GM19023 (cell line): Measurements from ENCODE around the gene ORMDL2.
"Not testable (repeated sequence)": the region's sequence is repeated elsewhere in the genome, so short reads cannot be mapped to it uniquely, and the experiment has no call there.

ENCODE experiments used
- ATAC-seq: cut with Tn5 transposase; IDR thresholded peaks from one replicate; pipeline ENCODE4 v1.9.1; 2021; ENCODE audit warnings: mild to moderate bottlenecking, moderate library complexity; ENCODE audit not compliant: unreplicated experiment

The ORMDL2 gene

DNA sequence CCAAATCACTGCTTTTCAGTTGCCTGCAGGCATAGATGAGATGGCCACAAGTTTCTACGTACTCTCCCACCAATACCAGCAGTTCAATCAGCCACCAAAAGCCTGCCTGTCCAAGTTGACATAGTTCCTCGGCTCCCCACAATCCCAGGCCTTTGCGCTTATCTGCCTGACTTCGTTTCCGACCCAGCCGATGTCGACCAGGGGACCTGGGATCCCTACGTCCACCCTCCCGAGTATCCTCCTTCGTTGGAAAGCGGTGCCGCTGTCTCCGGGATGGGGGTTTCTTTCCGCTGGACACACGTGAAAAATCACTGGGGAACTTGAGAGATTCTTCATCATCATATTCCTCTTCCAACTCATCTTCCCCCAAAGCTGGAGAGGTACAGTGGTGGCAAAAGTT is 10.0 kb downstream of the ORMDL2 start:
- ATAC-seq: no peak

DNA sequence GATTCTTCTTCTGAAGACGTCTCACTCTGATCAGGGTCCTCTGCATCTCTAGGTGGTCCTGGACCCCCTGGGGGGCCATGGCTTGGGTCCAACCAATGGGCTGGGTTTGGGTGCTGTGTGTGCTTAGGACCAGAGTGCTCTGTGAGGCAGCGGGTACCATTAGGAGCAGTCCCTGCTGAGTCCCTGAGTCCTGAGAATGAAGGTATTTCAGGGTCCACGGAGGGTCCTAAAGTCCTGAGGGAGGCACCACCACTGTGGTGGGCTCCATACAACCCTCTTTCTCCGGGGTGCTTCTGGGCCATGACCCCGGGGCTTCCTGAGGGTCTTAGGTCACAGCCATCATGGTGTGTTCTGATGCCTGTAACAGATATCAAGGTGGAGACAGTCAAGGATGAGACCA is 10.5 kb downstream of the ORMDL2 start:
- no peak for ATAC-seq

DNA sequence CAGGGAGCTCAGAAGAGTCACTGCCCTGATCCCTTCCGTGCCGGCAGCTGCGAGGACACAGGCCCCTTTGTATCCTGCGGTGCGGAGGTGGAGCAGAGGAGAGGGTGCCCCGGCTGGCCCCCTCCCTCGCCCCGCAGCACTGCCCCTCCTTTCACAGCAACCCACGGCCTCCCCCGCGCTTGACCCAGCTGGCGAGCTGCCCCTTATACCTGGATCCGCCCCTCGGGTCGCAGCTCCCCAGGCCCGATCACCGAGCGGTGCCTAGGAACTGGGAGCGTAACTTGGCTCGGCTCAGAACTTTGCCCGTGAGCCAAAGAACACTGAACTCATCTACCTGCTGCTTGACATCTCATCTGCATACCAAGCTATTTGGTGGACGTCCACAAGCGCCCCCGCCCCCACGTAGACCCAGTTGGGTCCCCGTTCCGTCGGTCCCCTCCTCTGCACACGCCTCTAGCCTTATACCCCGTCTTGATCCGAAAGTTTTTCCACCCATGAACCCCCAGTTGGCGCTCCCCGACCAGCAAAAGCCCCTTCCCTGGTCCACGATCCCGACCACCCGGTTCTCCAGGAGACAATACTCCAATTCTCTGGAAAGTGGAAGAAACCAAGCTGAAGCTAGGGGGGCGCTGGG is 12.2 kb downstream of the ORMDL2 start:
- peak; percentile 27 for ATAC-seq

DNA sequence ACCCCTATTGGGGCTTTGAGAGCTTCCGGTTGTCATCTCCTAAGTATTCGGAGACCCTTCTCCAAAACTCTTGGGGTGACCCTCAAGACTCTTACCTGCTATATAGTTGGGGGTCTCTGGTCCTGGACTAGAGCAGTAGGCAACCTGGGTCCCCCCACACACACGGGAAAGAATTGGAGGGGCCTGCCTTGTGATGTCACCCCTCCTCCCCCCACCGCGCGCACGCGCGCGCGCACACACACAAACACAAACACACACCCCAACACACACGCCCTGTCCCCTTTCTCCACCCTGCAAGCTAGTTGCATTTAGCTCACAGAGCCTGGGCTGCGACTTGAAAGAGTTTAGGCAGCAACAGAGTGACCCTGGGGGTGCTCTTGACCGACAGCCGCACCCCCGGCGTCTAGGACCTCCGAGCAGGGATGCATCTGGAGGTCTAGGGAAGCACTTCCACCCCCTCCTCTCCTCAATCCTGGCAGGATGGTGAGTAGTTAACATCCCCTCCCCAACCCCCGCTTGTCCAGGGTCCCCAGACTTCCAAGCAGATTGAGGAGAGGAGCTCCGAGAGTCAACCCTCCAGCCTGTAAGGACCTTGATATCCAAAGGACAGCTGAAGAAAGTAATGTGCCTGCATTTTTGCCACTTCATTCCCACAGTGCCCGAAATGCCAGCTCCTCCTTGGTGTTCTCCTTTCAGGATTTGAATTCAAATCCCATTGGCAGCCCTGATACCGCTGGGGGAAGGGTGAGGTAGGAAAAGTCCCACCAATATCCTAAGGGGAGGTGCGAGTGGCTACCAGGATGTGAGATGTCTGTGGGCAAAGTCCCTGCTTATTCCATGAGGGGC is 13.0 kb downstream of the ORMDL2 start:
- ATAC-seq: no peak

DNA sequence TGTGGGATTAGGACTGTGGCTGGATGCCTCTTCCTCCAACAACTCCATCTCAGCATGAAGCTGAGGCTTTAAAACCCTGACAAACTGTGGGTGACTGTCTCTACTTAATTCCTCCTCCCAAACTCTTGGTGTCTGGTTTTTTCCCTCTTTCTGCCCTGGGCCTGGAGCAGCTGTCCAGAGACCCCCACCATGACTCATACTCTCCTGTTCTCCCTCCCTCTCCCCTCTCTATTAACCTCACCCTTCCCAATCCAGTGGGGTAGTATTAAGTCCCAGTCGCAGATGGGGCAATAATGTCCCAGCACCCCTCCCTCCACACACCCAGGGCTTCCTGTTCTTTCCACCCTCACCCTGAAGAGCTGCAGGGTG is 13.6 kb downstream of the ORMDL2 start:
- no peak for ATAC-seq

DNA sequence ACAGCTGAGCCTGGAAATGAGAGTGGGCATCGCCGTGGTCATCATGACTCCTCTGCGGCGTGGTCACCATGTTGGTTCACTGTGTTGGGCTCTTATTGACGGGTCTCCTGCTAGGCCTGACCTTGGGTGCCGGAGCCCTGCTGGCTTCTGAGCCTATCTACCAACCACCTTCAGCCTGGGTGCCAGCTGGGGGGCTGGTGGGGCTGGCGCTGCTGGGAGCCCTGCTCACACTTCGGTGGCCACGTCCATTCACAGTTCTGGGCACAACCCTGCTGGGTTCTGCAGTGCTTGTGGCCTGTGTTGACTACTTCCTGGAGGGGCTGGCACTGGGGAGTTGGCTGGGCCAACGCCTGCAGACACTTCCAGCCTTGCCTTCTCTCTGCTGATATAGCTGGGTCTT is 15.2 kb downstream of the ORMDL2 start:
- ATAC-seq: no peak

DNA sequence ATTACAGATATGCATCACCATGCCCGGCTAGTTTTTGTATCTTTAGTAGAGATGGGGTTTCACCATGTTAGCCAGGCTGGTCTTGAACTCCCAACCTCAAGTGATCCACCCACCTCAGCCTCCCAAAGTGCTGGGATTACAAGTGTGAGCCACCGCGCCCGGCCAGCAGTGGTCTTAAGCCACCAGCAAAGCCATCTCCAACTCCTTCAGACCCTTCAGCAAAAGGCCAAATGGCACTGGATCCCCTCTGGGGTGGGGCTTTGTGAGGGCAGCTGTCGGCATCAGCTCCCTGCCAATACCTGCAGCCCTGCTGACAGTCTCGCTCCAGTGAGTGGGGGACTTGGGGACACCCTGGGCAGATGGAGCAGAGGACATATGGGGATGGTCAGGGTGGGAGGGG is 16.6 kb downstream of the ORMDL2 start:
- ATAC-seq: not testable (repeated sequence)

DNA sequence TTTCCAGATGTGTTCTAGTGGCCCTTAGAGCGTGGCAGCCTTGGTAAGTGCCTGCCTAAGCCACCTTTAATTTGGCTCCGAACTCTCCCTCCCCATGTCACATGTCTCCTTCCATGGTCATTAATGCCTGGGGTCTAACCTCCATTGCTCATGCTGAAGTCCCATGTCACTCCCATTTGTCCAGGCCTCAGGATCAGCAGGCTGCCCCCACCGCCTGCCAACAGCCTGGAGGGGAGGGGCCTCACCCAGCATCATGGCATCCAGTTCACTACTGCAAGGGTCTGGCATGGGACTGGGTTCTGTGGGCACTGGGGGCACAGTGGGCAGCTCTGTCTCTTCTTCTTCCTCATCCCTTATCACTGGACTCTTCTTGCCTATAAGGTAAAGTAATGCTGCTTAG is 20.5 kb downstream of the ORMDL2 start:
- ATAC-seq: no peak

DNA sequence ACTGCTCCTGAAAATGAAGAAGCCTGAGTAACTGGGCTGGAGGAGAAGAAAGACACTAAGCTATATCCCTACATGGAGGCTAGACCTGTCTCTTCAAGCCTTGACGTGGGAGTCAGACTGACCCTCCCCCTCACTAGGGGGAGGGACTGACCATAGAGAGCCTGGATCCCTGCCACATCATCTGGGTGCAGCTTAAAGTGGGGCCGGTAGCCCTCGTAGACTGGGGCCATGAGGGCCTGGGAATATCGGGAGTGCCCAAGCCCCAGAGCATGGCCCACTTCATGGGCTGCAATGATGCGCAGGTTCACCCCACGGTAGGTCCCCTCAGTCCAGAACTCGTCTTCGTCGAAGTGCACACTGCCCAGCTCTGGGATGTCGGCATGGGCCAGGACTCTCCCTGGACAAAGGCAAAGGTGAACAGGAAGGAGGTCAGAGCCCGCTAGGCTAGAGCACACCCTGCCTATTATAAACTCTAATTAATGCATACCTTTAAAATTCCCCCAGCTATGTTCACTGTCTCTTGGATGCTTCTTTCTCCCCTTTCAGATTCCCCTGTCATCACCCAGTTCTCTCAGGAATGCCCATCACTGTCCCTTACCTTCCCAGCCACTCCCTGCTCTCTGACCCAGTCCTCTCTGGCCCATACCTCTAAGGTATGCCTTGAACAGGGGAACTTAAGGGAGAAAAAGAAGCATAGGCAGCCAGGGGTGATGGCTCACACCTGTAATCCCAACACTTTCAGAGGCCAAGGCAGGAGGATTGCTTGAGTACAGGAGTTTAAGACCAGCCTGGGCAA is 21.7 kb downstream of the ORMDL2 start:
- ATAC-seq: no peak

DNA sequence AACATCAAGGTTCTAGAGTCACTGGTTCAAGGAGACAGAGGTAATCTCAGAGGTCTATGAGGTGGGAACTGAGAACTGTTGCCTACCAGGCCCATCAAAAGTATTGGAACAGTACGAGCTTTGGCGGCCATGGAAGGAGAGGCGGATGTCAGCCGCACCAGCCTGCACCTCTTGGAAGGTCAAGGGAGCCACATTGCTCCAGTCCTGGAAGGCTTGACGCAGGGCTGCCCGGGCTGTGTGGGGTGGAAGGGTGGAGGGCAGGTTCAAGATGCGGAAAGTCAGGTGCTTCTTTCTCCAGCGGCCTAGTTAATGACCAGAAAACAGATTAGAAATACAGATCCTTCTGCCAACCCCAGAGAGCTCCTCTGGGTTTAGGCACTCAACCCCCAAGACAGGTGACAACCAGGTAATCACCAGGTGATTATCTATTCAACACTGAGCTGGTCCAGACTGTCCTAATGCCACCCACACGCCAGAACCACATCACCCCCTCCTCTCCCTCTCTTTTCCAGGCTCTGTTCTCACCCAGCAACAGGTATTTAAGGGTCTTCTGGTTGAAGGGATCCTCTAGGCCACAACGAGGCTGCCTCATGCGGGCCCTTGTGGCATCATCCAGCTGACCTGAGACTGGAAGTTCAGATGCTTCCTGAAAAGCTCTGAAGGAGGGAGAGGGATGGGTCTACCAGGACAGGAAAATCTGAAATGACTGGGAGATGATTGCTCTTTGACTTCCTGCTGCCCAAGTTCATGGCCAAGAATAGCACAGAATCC is 22.9 kb downstream of the ORMDL2 start:
- ATAC-seq: no peak

DNA sequence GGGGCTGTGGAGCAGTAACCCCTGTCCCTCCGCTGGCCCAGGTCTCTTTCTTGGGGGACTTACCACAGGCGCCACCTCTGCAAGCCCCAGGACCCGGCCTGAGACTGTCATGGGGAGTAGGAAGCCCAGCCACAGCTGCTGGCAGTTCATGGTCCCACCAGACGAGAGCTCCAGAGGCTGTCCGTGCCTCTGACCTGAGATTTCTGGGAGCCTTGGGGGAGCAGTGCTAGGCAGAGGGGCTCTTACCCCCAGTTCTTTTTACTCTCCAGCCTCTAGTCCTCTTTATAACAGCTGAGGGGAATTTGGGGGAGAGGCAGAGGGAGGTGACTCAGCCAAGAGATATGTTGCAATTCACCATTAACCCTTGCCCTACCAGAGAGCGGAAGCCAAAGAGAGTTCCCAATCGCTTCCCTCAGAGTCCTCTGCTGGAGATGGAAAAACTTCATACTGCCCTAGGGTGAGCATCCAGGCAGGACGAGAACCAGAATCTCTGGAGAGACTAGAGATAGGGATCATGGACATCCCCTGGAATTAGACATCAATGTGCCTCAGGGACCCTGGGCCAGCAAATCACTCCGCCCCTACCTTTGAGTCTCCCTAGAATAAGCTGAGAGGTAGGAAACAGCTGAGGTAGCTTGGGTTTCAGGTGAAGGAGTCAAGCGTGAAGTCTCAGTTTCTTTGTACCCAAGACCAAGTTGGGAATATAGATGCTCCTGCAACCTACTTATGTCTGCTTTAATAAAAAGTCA is 25.0 kb downstream of the ORMDL2 start, which contains the start of gene MMP19:
Gene MMP19 (minus strand): TSS at position 256 of the 749 bp plus-strand sequence. CDS start 106 bp downstream, at position 150.
- no peak for ATAC-seq

DNA sequence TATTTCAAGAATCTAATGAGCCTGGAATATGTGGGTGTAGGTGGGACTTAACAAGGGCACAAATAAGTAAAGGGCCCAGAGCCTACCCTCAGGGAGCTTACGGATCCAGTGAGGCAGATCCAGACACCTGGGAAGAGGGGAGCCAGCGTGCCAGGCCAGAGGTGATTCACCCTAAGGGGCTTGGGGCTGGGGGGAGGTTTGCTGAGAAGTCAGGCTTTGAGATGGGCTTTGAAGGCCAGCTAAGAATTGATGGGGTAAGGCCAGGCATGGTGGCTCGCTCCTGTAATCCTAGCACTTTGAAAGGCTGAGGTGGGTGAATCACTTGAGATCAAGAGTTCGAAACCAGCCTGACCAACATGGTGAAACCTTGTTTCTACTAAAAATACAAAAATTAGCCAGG is 25.6 kb downstream of the ORMDL2 start:
- ATAC-seq: no peak

DNA sequence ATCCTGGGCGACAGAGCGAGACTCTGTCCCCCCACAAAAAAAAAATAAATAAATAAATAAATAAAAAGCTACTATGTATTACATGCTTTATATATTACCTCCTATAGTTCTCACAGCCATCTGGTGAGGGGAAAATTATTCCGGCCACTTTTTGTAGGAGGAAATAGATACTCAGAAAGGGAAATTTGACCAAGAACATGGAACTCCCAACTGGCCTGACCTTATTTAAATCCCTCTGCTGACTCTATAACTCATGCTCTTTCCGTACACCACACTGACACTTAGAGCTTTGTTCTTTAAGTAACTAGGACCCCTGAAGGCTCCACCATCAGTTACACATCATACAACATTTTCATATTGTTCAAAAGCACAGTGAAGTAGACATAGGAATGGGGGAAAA is 27.1 kb downstream of the ORMDL2 start:
- no peak for ATAC-seq

DNA sequence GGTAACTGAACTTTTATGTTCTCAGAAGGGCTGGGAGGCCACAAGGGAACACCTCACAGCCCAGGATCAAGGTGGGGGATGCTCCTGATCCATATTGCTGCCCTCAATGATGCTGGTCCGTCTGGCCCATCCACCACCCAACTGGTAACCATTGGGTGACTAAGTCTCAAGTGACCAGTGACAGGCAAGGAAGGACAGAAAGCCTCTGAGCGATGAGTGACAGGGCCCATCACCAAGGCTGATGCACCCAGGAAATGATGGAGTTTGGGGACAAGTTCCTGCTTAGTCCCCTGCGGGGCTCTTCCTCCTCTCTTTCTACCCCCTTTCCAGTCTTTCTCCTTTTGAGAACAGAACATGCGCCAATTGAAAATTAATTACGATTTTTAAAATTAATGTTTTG is 27.5 kb downstream of the ORMDL2 start:
- no peak for ATAC-seq

DNA sequence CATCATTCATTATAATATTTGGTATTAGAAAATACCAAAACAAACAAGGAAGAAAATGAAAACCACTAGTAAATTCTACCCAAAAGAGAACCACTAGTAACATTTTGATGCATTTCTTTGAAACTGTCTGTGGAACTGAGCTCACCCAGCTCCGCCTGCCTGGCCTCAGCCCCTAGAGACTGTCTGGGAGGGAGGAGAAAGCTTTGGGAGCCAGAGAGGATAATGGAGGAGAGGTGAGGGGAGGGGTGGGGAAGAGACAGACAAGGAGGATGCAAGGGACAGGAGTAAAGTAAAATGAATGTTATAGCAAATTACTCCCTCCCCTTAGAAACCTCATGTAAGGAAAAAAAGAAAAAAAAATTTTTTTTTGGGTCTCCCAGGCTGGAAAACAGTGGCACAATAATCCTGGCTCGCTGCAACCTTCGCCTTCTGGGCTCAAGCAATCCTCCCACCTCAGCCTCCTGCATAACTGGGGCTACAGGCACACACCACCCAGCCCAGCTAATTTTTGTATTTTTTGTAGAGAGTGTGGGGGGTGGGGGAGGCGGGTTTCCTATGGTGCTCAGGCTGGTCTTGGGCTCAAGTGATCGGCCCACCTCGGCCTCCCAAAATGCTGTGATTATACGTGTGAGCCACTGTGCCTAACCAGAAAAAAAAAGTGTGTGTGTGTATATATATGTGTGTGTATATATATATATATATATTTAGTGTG is 28.1 kb downstream of the ORMDL2 start:
- no peak for ATAC-seq

DNA sequence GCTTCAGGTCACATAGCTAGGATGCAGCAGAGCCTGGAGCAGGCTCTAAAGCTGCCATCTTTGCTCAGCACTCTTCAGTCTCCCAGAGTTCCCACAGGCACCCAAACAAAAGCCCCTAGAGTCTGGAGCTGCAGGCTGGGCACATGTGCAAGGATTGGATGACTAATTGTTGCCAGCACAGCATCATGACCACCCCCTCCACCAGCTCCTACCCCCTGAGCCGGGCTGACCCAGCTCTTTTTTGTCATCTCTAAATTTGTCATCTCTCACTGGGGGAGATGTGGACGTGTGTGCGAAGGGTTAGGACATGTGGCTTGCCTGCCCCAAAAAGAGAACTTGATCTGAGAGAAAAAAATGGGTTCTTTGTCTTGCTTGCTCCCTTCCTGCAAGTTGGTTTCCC is 29.2 kb downstream of the ORMDL2 start:
- ATAC-seq: no peak

DNA sequence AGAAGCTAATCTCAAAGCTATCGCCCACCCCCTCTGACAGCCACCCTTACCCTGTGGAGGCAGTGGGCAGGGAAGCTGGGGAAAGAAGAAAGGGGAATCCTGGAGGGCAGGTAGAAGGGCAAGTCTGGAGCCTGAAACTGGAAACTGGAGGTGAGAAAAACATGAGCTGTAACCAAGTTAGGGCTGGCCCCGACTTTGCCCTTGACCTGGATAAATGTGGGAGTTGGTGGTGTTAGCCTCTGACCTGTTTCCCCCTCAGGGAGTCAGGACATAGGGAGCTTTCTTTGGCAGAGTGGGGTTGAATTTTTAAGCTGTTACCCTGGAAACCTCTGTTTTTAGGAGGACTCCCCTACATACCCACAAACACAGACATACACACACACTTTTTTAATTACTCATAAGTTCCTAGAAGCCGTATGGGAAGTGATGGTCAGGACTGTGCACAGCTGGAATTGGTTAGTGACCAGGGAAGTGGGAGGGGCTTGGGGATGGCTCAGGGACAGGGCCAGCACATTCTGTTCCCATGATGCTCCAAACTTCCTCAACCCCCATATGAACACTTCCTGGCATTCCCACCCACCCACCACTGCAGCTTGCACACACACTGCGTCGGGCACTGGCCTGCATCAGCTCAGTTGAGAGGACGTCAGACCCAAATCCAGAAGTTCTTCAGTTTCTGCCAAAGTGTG is 29.9 kb downstream of the ORMDL2 start:
- no peak for ATAC-seq

DNA sequence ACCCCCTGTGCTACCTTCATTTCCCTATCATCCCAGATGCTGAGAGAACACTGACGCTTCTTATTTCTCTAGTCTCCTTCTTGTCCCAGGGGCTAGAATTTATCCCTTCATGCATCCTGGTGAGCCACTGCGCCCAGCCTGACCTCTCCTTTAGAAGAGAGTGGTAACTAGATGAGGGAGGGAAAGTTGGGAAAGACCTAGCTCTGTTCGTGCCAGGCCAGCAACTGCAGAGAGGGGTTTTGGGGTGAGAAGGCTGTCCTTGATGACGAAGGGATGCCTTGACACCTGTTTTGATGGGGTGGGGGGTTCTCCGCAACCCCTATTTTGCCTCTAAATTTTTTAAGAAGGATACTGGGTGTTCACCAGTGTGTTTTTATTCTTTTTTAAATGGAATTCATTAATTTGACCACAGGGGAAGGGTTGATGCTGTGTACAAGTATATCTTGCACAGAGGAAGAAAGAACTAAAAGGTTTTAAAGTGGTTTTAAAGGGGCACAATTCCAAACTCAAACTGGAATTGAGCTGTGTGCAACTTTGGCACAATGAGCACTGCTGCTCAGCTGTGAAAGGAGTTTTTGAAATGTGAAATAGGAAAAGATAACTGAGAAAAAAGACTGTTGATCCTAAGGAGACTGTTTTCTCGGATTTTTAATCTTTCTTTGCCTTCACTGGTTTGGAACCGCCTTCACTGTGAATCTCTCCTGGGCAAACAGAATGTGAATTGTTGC is 31.9 kb downstream of the ORMDL2 start:
- no peak for ATAC-seq
